SIG-M5 treated with dmso at 0.1 percent for 504 hours (cell line): ENCODE measurements around the gene CYYR1.
"Not testable (repeated sequence)": the region's sequence is repeated elsewhere in the genome, so short reads cannot be mapped to it uniquely, and the experiment has no call there.

Source experiments
- DNase-seq: peaks from one replicate; lab custom pipeline; 2025; ENCODE audit not compliant: unreplicated experiment; lab: John Stamatoyannopoulos, UW

CYYR1 gene

DNA sequence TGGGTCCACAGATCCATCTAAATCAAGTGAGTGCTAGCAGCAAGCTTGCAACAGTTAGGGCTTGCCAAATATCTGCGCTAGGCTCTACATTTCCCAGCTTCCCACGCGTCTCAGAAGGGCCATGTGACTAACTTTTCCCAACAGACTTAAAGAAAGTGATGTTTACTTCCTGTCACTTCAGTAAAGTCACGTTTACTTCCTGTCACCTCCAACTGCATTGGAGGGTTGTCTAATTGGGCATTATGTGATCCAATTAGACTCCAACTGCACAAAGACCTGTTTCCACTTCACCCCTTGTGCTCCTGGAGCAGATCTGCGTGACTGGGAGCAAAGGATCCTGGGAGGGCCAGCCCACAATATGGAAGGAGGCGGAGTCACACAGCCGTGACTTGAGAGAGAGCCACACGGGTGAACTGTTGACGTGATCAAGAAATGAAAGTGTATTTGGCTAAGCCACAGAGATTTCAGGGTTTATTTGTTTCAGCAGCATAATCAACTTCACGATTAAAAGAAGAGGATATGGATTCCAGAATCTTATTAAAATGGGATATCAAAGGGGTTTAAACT lies 77.7 kb downstream of the CYYR1 start:
- DNase-seq, result no peak

DNA sequence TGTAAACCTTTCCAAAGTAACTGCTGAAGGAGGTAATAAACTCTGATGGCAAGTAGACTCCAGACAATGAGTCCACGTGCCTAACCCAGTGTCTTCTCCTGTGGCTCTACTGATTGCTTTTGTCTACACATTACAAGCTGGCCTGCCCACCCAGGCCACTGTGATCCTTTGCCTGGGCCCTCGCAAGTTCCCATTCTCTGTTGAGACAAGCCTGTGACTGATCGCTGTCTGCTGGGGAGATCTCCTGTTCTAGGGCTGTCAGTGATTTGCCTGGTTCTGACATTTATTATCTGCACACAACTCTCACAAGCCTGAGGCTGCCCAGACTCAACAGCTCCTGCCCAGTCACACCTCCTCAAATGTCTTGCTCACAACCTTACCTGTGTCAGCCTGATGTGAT lies 81.4 kb downstream of the CYYR1 start:
- no peak for DNase-seq

DNA sequence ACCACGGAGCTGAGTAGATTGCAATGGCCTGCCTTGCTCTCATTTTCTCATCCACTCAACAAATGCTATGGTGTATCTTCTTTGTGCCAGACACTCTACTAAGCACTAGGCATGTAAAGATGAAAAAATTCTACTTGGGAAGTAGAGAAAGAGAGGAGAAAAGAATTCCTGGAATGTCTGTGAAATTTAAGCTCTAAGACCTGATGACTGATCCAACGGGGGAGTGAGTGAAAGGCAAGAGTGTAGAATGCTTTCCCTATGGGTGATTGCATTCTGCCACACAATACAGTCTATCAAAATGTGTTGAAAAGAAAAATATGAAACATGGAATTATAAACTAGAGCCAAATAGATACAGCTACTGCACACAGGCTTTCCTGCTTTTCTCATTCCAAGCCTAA lies 82.3 kb downstream of the CYYR1 start:
- DNase-seq, result no peak

GRCh38 chr21:26489781-26490180 lies 83.3 kb downstream of the CYYR1 start:
- no peak for DNase-seq

GRCh38 chr21:26487981-26488480 lies 85.1 kb downstream of the CYYR1 start:
- DNase-seq, result no peak

GRCh38 chr21:26473471-26473870 lies 99.6 kb downstream of the CYYR1 start:
- no peak for DNase-seq

DNA sequence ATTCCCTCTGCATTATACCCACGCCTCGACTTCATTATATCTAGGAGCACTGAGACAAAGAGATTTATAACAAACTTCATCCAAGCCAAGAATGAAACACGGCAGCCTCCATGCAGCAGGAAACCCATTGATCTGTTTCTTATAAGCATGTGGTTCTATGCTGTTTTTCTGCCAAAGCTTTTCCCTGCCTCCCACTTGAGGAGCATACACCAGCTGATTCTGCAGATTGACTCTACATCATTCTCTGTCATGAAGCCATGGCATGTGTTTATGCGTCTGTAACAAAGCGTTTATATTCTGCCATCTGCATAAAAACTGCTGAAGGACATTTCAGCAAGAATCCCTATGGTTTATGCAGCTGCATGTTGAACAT lies 102.0 kb downstream of the CYYR1 start:
- no peak for DNase-seq

DNA sequence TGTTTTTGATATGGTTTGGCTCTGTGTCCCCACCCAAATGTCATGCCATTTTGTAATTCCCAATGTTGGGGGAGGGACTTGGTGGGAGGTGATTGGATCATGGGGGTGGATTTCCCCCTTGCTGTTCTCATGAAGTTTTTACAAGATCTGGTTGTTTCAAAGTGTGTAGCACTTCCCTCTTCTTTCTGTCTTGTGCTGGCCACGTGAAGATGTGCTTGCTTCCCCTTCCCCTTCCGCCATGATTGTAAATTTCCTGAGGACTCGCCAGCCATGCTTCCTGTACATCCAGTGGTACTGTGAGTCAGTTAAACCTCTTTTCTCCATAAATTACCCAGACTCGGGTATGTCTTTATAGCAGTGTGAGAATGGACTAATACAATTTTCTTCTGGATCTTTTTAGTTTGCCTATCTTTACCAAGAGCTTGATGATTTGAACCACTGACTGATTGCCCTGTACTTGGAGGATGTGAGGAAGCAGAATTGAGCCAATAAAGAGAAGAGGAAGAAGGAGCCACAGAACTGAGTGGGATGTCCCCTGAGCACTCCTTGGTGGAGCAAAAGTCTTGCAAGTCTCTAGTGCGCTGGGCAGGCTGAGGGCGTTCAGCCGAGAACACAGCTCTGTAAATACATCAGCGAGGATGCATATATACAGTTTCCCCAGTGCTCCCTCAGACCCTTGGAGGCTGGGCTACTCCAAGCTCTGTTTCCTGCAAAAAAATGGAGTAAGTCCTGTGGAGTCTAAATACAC lies 102.6 kb downstream of the CYYR1 start:
- DNase-seq, result no peak

DNA sequence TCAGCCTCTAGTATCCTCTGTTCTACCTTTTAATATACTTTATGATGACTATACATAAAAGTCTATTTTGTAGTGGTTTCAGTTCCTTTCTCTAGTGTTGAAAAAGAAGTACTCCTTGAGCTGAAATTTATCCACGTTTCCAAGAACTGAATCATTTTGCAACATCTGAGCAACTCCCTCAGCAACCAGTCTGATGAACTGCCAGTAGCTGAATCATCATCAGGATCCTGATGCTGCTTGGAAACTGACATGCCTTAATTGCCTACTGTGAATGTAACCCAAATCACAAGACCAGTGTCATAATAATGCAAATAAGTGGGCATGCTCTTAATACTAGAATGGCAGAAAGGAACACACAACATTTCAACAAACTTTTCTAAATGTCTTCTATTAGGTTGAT lies 103.3 kb downstream of the CYYR1 start:
- peak; percentile 86 for DNase-seq

GRCh38 chr21:26465916-26466315 lies 107.2 kb downstream of the CYYR1 start:
- DNase-seq, result no peak

DNA sequence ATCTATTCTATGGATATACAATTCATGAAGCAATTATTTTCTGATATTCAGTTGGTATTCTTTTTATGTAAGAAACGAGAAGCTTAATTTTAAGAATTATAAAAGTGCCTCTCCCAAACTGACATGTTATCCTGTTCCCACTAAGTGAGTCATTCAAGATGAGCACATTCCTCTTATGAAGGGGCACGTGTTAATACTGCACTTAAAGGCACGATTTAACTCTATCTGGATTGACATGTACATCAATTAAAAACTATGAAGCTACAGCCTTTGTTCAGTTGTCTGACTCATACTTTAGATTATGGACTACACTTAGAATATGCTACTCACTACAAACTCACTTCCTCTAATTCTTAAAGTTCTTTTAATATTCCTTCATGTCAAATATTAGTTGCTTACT lies 111.6 kb downstream of the CYYR1 start:
- no peak for DNase-seq

DNA sequence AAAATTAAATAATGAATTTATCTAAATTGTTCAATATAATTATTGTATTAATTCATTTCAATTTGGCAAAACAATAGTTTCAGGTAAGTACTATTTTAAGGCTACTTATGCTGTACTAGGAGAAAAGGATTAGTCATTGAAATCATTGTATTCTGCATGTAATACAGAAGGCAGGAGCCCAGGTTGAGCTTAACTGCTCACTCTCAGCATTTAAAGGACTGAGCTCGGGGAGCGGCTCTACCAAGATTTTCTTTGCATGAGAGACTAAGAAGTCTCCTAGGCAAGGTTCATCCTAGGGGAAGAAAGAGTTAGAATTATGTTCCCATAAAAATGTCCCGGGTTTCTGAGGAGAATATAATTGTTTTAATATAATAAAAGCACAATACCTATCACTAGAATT lies 112.5 kb downstream of the CYYR1 start:
- DNase-seq, result no peak

DNA sequence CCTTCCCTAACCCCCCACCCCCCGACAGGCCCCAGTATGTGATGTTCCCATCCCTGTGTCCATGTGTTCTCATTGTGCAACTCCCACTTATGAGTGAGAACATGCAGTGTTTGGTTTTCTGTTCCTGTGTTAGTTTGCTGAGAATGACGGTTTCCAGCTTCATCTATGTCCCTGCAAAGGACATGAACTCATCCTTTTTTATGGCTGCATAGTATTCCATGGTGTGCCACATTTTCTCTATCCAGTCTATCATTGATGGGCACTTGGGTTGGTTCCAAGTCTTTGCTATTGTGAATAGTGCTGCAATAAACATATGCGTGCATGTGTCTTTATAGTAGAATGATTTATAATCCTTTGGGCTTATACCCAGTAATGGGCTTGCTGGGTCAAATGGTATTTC lies 114.2 kb downstream of the CYYR1 start:
- DNase-seq, result not testable (repeated sequence)

DNA sequence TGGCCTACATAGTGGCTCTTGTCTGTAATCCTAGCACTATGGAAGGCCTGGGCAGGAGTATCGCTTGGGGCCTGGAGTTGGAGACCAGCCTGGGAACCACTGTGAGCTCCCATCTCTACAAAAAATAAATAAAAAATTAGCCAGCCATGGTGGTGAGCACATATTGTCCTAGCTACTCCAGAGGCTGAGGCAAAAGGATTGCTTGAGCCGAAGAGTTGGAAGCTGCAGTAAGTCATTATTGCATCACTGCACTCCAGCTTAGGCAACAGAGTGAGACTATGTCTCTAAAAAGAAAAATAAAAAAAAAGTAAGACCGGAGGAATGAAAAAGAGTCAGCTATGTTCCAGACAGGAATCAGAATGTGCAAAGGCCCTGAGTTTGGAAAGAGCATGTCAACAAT lies 115.3 kb downstream of the CYYR1 start:
- no peak for DNase-seq

DNA sequence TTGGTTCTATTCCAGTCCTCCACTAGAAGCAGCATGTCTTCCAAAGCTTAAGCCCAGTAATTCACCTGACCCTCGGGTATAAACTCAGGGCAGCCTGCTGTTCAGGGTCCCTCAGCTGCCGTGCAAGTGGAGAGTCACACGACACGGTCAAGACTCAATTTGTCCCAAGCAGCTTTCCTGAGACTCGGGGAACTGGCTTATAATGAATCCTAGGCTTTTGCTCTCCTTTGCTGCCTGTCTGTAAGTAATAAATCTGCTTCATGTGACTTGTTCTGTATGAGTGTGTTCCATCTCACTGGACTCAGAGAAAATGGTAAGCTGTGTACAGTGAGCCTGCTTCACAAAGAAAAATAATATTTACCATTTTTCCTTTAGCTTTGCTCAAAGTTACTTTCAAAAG lies 119.8 kb downstream of the CYYR1 start:
- no peak for DNase-seq

DNA sequence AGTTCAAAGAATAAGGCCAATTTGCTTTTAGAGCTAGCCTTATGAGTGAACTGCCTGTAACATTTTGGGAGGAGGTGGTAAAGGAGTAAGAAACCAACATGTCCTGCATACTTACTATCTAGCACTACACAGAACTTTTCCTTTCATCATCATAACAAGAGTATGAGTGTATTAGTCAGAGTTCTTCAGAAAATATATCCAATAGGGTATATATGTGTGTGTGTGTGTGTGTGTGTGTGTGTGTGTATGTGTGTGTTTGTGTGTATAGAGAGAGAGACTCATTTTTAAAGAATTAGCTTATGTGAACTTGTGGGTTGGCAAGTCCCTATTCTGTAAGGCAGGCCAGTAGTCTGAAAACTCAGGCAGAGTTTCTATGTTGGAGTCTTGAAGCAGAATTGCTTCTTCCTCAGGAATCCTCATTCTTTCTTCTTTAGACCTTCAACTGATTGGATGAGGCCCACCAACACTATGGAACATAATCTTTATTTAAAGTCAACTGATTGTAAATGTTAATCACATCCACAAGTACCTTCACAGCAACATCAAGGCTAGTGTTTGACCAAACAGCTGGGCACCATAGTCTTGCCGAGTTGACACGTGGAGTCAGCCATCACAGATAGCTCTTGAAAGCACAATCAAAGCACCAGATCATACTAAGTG lies 121.9 kb downstream of the CYYR1 start:
- DNase-seq, result no peak

DNA sequence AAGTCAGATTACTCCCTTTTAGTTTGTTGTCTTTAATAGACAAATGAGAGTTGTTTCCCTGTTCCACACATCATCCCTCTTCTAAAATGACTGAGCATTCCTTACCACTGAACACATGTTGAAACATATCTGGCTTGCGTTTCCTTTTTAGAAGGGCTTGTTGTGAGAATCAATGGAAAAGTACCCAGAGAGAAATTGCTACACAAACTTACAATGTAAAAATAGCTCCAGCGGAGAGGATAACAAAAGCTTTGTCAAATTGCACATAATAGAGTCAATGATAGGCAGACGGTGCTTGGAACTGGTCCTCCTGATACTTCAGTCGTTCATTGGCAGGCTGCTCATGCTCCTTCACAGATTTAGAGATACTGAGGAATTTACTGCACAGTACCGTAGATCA lies 123.9 kb downstream of the CYYR1 start:
- DNase-seq, result no peak

- DNase-seq, result no peak
Observed at GRCh38 chr21:26448751-26449150, 124.3 kb downstream of the CYYR1 start.

DNA sequence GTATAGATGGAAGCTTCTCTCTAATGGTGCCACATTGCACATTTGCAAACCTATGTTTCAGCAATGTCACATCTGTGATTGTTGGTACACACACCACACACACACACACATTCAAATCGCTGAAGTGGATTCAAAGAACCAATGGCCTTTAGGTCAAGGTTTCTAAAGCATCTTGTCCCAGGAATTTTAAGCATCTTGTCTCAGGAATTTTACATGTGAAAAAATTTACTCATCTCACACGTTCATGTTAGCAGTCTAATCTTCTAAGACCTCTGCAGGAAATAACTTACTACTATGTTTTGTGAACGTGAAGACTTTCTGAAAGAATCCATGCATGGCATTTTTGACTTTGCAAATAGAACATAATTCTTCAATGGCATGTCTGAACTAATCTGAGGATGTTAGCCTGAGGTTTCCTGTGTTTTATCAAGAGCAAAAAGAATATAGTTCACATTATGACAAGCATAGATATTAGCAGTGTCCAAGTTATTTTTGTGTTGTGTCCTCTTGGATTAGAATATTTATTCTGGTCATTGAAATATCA lies 125.1 kb downstream of the CYYR1 start:
- no peak for DNase-seq

DNA sequence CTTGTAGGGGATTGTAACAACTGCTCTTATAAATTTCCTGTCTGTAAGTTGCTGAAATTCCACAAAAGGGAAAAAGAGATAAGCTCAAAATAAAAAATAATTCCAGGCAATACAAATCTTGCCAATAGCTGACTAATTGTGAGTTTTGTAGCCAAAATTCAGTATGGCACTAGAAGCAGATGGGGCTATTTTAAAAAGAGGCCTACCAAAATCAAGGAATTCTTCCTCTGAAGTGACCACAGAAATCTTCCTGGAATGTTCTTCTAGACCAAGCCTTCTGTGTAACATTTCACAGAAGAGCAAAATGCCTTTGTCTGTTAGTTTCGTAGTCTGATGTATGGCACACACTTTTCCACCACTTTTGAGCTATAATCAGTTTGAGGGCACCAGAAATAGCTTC lies 127.6 kb downstream of the CYYR1 start:
- DNase-seq, result no peak

DNA sequence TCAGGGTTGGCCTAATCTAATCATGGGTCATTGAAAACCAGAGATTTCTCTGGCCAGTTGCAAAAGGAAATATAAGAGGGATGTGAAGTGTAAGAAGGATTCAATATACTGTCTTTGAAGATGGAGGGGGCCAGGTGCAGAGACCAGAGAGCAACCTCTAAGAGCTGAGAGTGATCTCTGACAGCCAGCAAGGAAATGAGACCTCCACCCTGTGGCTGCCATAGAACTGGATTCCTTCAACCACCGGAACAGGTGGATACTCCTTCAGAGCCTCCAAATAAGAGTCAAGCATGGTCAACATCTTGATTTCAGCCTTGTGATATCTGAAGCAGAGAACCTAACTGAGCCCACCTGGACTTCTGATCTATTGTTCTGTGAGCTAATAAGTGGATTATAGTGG lies 128.4 kb downstream of the CYYR1 start:
- no peak for DNase-seq

- no peak for DNase-seq
Observed at GRCh38 chr21:26443867-26444266, 129.2 kb downstream of the CYYR1 start.
